RWPE1 (cell line): ENCODE data around the gene LHFPL4.

Experiments
- CTCF ChIA-PET: fragments of 350-600 bp; sonication (Branson Sonifier 250); formaldehyde crosslinking; extraction: SDS; loops from one replicate; lab custom pipeline; 2021; lab: Yijun Ruan, JAX
- POLR2A ChIA-PET: fragments of 400-600 bp; formaldehyde crosslinking; extraction: SDS; loops from one replicate; lab custom pipeline; 2020; ENCODE audit warnings: antibody characterized with exemption; ENCODE audit not compliant: low non-redundant PET; lab: Yijun Ruan, JAX
- DNase-seq: peaks from one replicate; pipeline ENCODE4 v3.0.0; 2012; ENCODE audit warnings: low spot score
- H3K27ac ChIP-seq: fragments of 450-650 bp; 2 replicates; pipeline ENCODE4 v1.5.1; 2017
- TF ChIP-seq, protein P1 (sequence below): fragments of 450-650 bp; conservative IDR thresholded peaks from 2 replicates; pipeline ENCODE4 v1.5.1; 2017; ENCODE audit warnings: low read depth, mild to moderate bottlenecking

The LHFPL4 gene

GRCh38 chr3:9450126-9450525 is 103.5 kb downstream of the LHFPL4 start:
- TF ChIP-seq, protein P1, sequence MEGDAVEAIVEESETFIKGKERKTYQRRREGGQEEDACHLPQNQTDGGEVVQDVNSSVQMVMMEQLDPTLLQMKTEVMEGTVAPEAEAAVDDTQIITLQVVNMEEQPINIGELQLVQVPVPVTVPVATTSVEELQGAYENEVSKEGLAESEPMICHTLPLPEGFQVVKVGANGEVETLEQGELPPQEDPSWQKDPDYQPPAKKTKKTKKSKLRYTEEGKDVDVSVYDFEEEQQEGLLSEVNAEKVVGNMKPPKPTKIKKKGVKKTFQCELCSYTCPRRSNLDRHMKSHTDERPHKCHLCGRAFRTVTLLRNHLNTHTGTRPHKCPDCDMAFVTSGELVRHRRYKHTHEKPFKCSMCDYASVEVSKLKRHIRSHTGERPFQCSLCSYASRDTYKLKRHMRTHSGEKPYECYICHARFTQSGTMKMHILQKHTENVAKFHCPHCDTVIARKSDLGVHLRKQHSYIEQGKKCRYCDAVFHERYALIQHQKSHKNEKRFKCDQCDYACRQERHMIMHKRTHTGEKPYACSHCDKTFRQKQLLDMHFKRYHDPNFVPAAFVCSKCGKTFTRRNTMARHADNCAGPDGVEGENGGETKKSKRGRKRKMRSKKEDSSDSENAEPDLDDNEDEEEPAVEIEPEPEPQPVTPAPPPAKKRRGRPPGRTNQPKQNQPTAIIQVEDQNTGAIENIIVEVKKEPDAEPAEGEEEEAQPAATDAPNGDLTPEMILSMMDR, result no peak
- no peak overlapping the region for H3K27ac ChIP-seq
- ChIA-PET POLR2A (no interaction called here), CTCF (no interaction called here)
- no peak for DNase-seq

- POLR2A ChIA-PET, result no interaction called here
- TF ChIP-seq, protein P1, result no peak
- no peak for DNase-seq
- CTCF ChIA-PET, result no interaction called here
- no peak overlapping the region for H3K27ac ChIP-seq
Observed at GRCh38 chr3:9448643-9449042, 105.0 kb downstream of the LHFPL4 start.
